HG02938 (cell line): ENCODE results near the gene RPRD1B.

Experiments
- ATAC-seq: cut with Tn5 transposase; IDR thresholded peaks from one replicate; pipeline ENCODE4 v1.9.1; 2021; ENCODE audit warnings: mild to moderate bottlenecking, moderate library complexity; ENCODE audit not compliant: unreplicated experiment

The RPRD1B gene

GRCh38 chr20:38072898-38073297 is 39.4 kb downstream of the RPRD1B start:
- no peak for ATAC-seq

- no peak for ATAC-seq
Observed at GRCh38 chr20:38073307-38074071, 39.9 kb downstream of the RPRD1B start.

- ATAC-seq: no peak
Observed at GRCh38 chr20:38075161-38075998, 41.8 kb downstream of the RPRD1B start.

- no peak for ATAC-seq
Observed at GRCh38 chr20:38076548-38076947, 43.0 kb downstream of the RPRD1B start.

- no peak for ATAC-seq
Observed at GRCh38 chr20:38078084-38078483, 44.5 kb downstream of the RPRD1B start.

GRCh38 chr20:38079353-38079752 is 45.8 kb downstream of the RPRD1B start:
- ATAC-seq: no peak

- ATAC-seq: no peak
Observed at GRCh38 chr20:38081575-38081974, 48.0 kb downstream of the RPRD1B start.

- no peak for ATAC-seq
Observed at GRCh38 chr20:38082894-38083293, 49.3 kb downstream of the RPRD1B start.

- no peak for ATAC-seq
Observed at GRCh38 chr20:38083338-38084048, 49.9 kb downstream of the RPRD1B start.

- no peak for ATAC-seq
Observed at GRCh38 chr20:38084425-38084951, 50.9 kb downstream of the RPRD1B start.

GRCh38 chr20:38085026-38085425 is 51.5 kb downstream of the RPRD1B start:
- ATAC-seq: no peak

GRCh38 chr20:38089500-38089899 is 56.0 kb downstream of the RPRD1B start:
- ATAC-seq: no peak

GRCh38 chr20:38090061-38090460 is 56.5 kb downstream of the RPRD1B start:
- no peak for ATAC-seq

GRCh38 chr20:38091441-38092216 is 58.1 kb downstream of the RPRD1B start:
- ATAC-seq: no peak

- ATAC-seq: no peak
Observed at GRCh38 chr20:38092260-38092857, 58.8 kb downstream of the RPRD1B start.

GRCh38 chr20:38092915-38093314 is 59.4 kb downstream of the RPRD1B start:
- ATAC-seq: no peak

- no peak for ATAC-seq
Observed at GRCh38 chr20:38093641-38094077, 60.1 kb downstream of the RPRD1B start.

- ATAC-seq: peak; percentile 60
Observed at GRCh38 chr20:38094373-38094891, 60.9 kb downstream of the RPRD1B start.

GRCh38 chr20:38095017-38095686 is 61.6 kb downstream of the RPRD1B start:
- ATAC-seq: no peak
